HG03442 (cell line): ENCODE measurements around the gene GRN.
A peak's percentile ranks its signal among the peaks of the same experiment; 100 is the strongest.
"Not testable (repeated sequence)": the region's sequence is repeated elsewhere in the genome, so short reads cannot be mapped to it uniquely, and the experiment has no call there.

Experiments used
- ATAC-seq: cut with Tn5 transposase; IDR thresholded peaks from one replicate; pipeline ENCODE4 v1.9.1; 2021; ENCODE audit warnings: mild to moderate bottlenecking, moderate library complexity; ENCODE audit not compliant: unreplicated experiment

GRN gene

GRCh38 chr17:44346064-44346844 lies 1.2 kb downstream of the GRN start:
- no peak for ATAC-seq

- not testable (repeated sequence) for ATAC-seq
These were observed 2.3 kb downstream of the GRN start for GRCh38 chr17:44347206-44348055.

GRCh38 chr17:44348234-44348987 lies 3.3 kb downstream of the GRN start:
- ATAC-seq, result peak; percentile 40

- ATAC-seq, result no peak
These were observed 3.9 kb downstream of the GRN start for GRCh38 chr17:44348988-44349364.

GRCh38 chr17:44349553-44350070 lies 4.5 kb downstream of the GRN start:
- no peak for ATAC-seq

- no peak for ATAC-seq
These were observed 5.7 kb downstream of the GRN start for GRCh38 chr17:44350733-44351226.

GRCh38 chr17:44351464-44351863 lies 6.4 kb downstream of the GRN start:
- ATAC-seq, result no peak

- ATAC-seq, result no peak
These were observed 7.1 kb downstream of the GRN start for GRCh38 chr17:44351961-44352827.

- no peak for ATAC-seq
These were observed 7.9 kb downstream of the GRN start for GRCh38 chr17:44352828-44353671.

- no peak for ATAC-seq
These were observed 8.7 kb downstream of the GRN start for GRCh38 chr17:44353672-44354331.

- ATAC-seq, result no peak
These were observed 9.8 kb downstream of the GRN start for GRCh38 chr17:44354582-44355561.

- no peak for ATAC-seq
These were observed 10.6 kb downstream of the GRN start for GRCh38 chr17:44355642-44356099.

GRCh38 chr17:44356241-44356640 lies 11.1 kb downstream of the GRN start:
- no peak for ATAC-seq

GRCh38 chr17:44358066-44358465 lies 13.0 kb downstream of the GRN start:
- ATAC-seq, result no peak

- ATAC-seq, result no peak
These were observed 13.9 kb downstream of the GRN start for GRCh38 chr17:44359006-44359405.

- ATAC-seq, result no peak
These were observed 14.5 kb downstream of the GRN start for GRCh38 chr17:44359458-44360143.

- no peak for ATAC-seq
These were observed 15.0 kb downstream of the GRN start for GRCh38 chr17:44360144-44360533.
